Colonic mucosa (tissue), 4 donors: ENCODE data around the gene TNFSF12. TPM values are rescaled to one million over a fixed set of nuclear protein-coding genes. Genes with fewer than 3 reads are reported as not detected.

ENCODE experiments used
- DNase-seq: peaks from one replicate; pipeline ENCODE4 v3.0.0-alpha.2; 2020
- H3K27ac ChIP-seq: fragments of 200-600 bp; one replicate; pipeline ENCODE4 v1.8.0; 2021
- H3K27me3 ChIP-seq: fragments of 200-600 bp; one replicate; pipeline ENCODE4 v1.8.0; 2021
- H3K36me3 ChIP-seq: fragments of 200-600 bp; one replicate; pipeline ENCODE4 v1.8.0; 2021
- H3K4me1 ChIP-seq: fragments of 200-600 bp; one replicate; pipeline ENCODE4 v1.8.0; 2021; ENCODE audit warnings: mild to moderate bottlenecking
- H3K4me3 ChIP-seq: fragments of 200-600 bp; one replicate; pipeline ENCODE4 v1.8.0; 2021
- H3K9ac ChIP-seq, 2 donors: one replicate each; pipeline ENCODE4 v1.7.0; 2013; ENCODE audit warnings: control low read depth in 2 of 2, low read depth in 2 of 2, low read length in 2 of 2
- H3K9me3 ChIP-seq: fragments of 200-600 bp; one replicate; pipeline ENCODE4 v1.8.0; 2021
- CTCF ChIP-seq: fragments of 200-600 bp; IDR thresholded peaks from one replicate; pipeline ENCODE4 v1.8.0; 2022; ENCODE audit warnings: antibody characterized with exemption, mild to moderate bottlenecking
- intact Hi-C: fragments of 100-400 bp; cut with DNase I; formaldehyde crosslinking; loops from one replicate; pipeline ENCODE4 v1.14.1; 2022
- total RNA-seq, 2 donors: library from RNA; stranded (reverse); fragmentation: NEBNext Ultra II Directional in 1 of 2; extraction: Animal tissue kit (Norgen Biotek cat#: 25700) in 1 of 2; gene quantifications; one replicate each; pipeline ENCODE4 v1.2.1, GENCODE V29; 2021
- donor health status: healthy.
- donor health status: DM: no; HTN: no; CAD: no.
- donor health status: DM: no; HTN: no; CAD: no.

TNFSF12 gene
- total RNA-seq, result 10 to 100 TPM; 11.4 to 18.3 TPM

- peak; percentile 73 for DNase-seq
- Histone ChIP-seq H3K4me3 (peak within 1 kb of the TSS; percentile 69), H3K36me3 (no peaks in the 10 kb centered on the region), H3K27me3 (no peaks in the 10 kb centered on the region), H3K27ac (peak within 1 kb of the TSS; percentile 80), H3K4me1 (peaks cover 5% of the 10 kb centered on the region), H3K9ac (peak within 1 kb of the TSS; percentile 85 to 88), H3K9me3 (no peaks in the 10 kb centered on the region)
- no peak for TF ChIP-seq CTCF
- intact Hi-C loops, result no loop called here
Observed at GRCh38 chr17:7548585-7549400, at the start of gene TNFSF12. Gene TNFSF12 (plus strand): TSS chr17:7549058. CDS start chr17:7549154, 96 bp downstream.

- TF ChIP-seq CTCF, result no peak
- peaks cover 61% of the 10 kb centered on the region for H3K36me3 ChIP-seq
- no peak overlapping the region for H3K27ac ChIP-seq
- H3K9me3 ChIP-seq, result no peaks in the 10 kb centered on the region
- no peaks in the 10 kb centered on the region for H3K4me1 ChIP-seq
- no peak for DNase-seq
- H3K9ac ChIP-seq, result no peak overlapping the region
- no peaks in the 10 kb centered on the region for H3K27me3 ChIP-seq
- intact Hi-C loops, result no loop called here
- no peak overlapping the region for H3K4me3 ChIP-seq
Observed at GRCh38 chr17:7499161-7499560, 49.7 kb upstream of the TNFSF12 start.

GRCh38 chr17:7501729-7502128 is 47.1 kb upstream of the TNFSF12 start:
- H3K9ac ChIP-seq, result no peak overlapping the region
- H3K27ac ChIP-seq, result no peak overlapping the region
- no peaks in the 10 kb centered on the region for H3K27me3 ChIP-seq
- no peaks in the 10 kb centered on the region for H3K4me1 ChIP-seq
- H3K4me3 ChIP-seq, result no peak overlapping the region
- intact Hi-C loops, result no loop called here
- DNase-seq, result no peak
- no peaks in the 10 kb centered on the region for H3K9me3 ChIP-seq
- TF ChIP-seq CTCF, result no peak
- H3K36me3 ChIP-seq, result peaks cover 55% of the 10 kb centered on the region

- no peak for DNase-seq
- Histone ChIP-seq H3K4me3 (no peak overlapping the region), H3K9ac (no peak overlapping the region), H3K9me3 (no peaks in the 10 kb centered on the region), H3K27me3 (no peaks in the 10 kb centered on the region), H3K36me3 (peaks cover 50% of the 10 kb centered on the region), H3K27ac (no peak overlapping the region), H3K4me1 (no peaks in the 10 kb centered on the region)
- intact Hi-C loops, result no loop called here
- TF ChIP-seq CTCF, result no peak
Observed at GRCh38 chr17:7502171-7502847, 46.5 kb upstream of the TNFSF12 start.

- Histone ChIP-seq H3K4me3 (no peak overlapping the region), H3K36me3 (peaks cover 47% of the 10 kb centered on the region), H3K4me1 (no peaks in the 10 kb centered on the region), H3K9ac (no peak overlapping the region), H3K9me3 (no peaks in the 10 kb centered on the region), H3K27me3 (no peaks in the 10 kb centered on the region), H3K27ac (no peak overlapping the region)
- no peak for TF ChIP-seq CTCF
- no peak for DNase-seq
- intact Hi-C loops, result no loop called here
Observed at GRCh38 chr17:7502987-7503386, 45.9 kb upstream of the TNFSF12 start.
